ENCODE measurements around the gene MMP17. TPM values are rescaled to one million over a fixed set of nuclear protein-coding genes. Genes with fewer than 3 reads are reported as not detected.

MMP17 gene
- total and polyA plus RNA-seq, 2 donors from 2014 or later, result 0.82 to 3.2 TPM

GRCh38 chr12:131864469-131864868 lies 36.3 kb downstream of the MMP17 start:
- FAIRE-seq, result no peak
- DNase-seq, result no peak
- Histone ChIP-seq H3K27ac (ENCODE audit: low read depth in 2 of 2, low read length in 2 of 2) (no peak overlapping the region), H3K9ac (ENCODE audit: low read length in 3 of 3) (no peak overlapping the region), H3K4me3 (ENCODE audit: low read length in 3 of 3) (no peak overlapping the region), H3K9me3 (ENCODE audit: control insufficient read depth in 2 of 3, insufficient read depth in 1 of 3, low read length in 3 of 3) (no peaks in the 10 kb centered on the region), H3K36me3 (ENCODE audit: control insufficient read depth in 2 of 3, insufficient read depth in 3 of 3, low read length in 3 of 3) (no peaks in the 10 kb centered on the region), H3K27me3 (ENCODE audit: control insufficient read depth, insufficient read depth, low read length) (no peaks in the 10 kb centered on the region), H3K4me1 (ENCODE audit: control insufficient read depth in 2 of 3, insufficient read depth in 2 of 3, low read depth in 1 of 3, low read length in 3 of 3) (no peaks in the 10 kb centered on the region)
- no peak for TF ChIP-seq CTCF (IDR thresholded peaks at IDR 0.05; ENCODE audit: borderline replicate concordance, extremely low read depth, insufficient read depth)
- intact Hi-C loops (cut with DNase I), result no loop called here

GRCh38 chr12:131865180-131865875 lies 37.1 kb downstream of the MMP17 start:
- no peaks in the 10 kb centered on the region for H3K9me3 ChIP-seq (ENCODE audit: control insufficient read depth in 2 of 3, insufficient read depth in 1 of 3, low read length in 3 of 3)
- intact Hi-C loops (cut with DNase I), result no loop called here
- H3K27me3 ChIP-seq (ENCODE audit: control insufficient read depth, insufficient read depth, low read length), result no peaks in the 10 kb centered on the region
- H3K36me3 ChIP-seq (ENCODE audit: control insufficient read depth in 2 of 3, insufficient read depth in 3 of 3, low read length in 3 of 3), result no peaks in the 10 kb centered on the region
- H3K27ac ChIP-seq (ENCODE audit: low read depth in 2 of 2, low read length in 2 of 2), result no peak overlapping the region
- H3K4me3 ChIP-seq (ENCODE audit: low read length in 3 of 3), result no peak overlapping the region
- DNase-seq (peak in 1 of 5 donors; percentile 46), FAIRE-seq (no peak)
- no peak for TF ChIP-seq CTCF (IDR thresholded peaks at IDR 0.05; ENCODE audit: borderline replicate concordance, extremely low read depth, insufficient read depth)
- no peaks in the 10 kb centered on the region for H3K4me1 ChIP-seq (ENCODE audit: control insufficient read depth in 2 of 3, insufficient read depth in 2 of 3, low read depth in 1 of 3, low read length in 3 of 3)
- no peak overlapping the region for H3K9ac ChIP-seq (ENCODE audit: low read length in 3 of 3)

GRCh38 chr12:131867471-131867870 lies 39.3 kb downstream of the MMP17 start:
- H3K36me3 ChIP-seq (ENCODE audit: control insufficient read depth in 2 of 3, insufficient read depth in 3 of 3, low read length in 3 of 3), result no peaks in the 10 kb centered on the region
- DNase-seq (no peak), FAIRE-seq (no peak)
- TF ChIP-seq CTCF (IDR thresholded peaks at IDR 0.05; ENCODE audit: borderline replicate concordance, extremely low read depth, insufficient read depth), result no peak
- intact Hi-C loops (cut with DNase I), result no loop called here
- H3K9me3 ChIP-seq (ENCODE audit: control insufficient read depth in 2 of 3, insufficient read depth in 1 of 3, low read length in 3 of 3), result no peaks in the 10 kb centered on the region
- H3K4me1 ChIP-seq (ENCODE audit: control insufficient read depth in 2 of 3, insufficient read depth in 2 of 3, low read depth in 1 of 3, low read length in 3 of 3), result no peaks in the 10 kb centered on the region
- no peaks in the 10 kb centered on the region for H3K27me3 ChIP-seq (ENCODE audit: control insufficient read depth, insufficient read depth, low read length)
- H3K4me3 ChIP-seq (ENCODE audit: low read length in 3 of 3), result no peak overlapping the region
- no peak overlapping the region for H3K9ac ChIP-seq (ENCODE audit: low read length in 3 of 3)
- H3K27ac ChIP-seq (ENCODE audit: low read depth in 2 of 2, low read length in 2 of 2), result no peak overlapping the region
